Activated gamma-delta T cell treated with anti-CD3 and anti-CD28 coated beads, Interleukin-2, amount 50 U/mL, for 16 hours (primary cell): ENCODE data around the gene USP40.
"Not testable (repeated sequence)": the region's sequence is repeated elsewhere in the genome, so short reads cannot be mapped to it uniquely, and the experiment has no call there.

Source experiments
- DNase-seq: peaks from one replicate; pipeline ENCODE4 v3.0.0-alpha.2; 2020; ENCODE audit warnings: low read depth

USP40 gene, protein sequence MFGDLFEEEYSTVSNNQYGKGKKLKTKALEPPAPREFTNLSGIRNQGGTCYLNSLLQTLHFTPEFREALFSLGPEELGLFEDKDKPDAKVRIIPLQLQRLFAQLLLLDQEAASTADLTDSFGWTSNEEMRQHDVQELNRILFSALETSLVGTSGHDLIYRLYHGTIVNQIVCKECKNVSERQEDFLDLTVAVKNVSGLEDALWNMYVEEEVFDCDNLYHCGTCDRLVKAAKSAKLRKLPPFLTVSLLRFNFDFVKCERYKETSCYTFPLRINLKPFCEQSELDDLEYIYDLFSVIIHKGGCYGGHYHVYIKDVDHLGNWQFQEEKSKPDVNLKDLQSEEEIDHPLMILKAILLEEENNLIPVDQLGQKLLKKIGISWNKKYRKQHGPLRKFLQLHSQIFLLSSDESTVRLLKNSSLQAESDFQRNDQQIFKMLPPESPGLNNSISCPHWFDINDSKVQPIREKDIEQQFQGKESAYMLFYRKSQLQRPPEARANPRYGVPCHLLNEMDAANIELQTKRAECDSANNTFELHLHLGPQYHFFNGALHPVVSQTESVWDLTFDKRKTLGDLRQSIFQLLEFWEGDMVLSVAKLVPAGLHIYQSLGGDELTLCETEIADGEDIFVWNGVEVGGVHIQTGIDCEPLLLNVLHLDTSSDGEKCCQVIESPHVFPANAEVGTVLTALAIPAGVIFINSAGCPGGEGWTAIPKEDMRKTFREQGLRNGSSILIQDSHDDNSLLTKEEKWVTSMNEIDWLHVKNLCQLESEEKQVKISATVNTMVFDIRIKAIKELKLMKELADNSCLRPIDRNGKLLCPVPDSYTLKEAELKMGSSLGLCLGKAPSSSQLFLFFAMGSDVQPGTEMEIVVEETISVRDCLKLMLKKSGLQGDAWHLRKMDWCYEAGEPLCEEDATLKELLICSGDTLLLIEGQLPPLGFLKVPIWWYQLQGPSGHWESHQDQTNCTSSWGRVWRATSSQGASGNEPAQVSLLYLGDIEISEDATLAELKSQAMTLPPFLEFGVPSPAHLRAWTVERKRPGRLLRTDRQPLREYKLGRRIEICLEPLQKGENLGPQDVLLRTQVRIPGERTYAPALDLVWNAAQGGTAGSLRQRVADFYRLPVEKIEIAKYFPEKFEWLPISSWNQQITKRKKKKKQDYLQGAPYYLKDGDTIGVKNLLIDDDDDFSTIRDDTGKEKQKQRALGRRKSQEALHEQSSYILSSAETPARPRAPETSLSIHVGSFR

DNA sequence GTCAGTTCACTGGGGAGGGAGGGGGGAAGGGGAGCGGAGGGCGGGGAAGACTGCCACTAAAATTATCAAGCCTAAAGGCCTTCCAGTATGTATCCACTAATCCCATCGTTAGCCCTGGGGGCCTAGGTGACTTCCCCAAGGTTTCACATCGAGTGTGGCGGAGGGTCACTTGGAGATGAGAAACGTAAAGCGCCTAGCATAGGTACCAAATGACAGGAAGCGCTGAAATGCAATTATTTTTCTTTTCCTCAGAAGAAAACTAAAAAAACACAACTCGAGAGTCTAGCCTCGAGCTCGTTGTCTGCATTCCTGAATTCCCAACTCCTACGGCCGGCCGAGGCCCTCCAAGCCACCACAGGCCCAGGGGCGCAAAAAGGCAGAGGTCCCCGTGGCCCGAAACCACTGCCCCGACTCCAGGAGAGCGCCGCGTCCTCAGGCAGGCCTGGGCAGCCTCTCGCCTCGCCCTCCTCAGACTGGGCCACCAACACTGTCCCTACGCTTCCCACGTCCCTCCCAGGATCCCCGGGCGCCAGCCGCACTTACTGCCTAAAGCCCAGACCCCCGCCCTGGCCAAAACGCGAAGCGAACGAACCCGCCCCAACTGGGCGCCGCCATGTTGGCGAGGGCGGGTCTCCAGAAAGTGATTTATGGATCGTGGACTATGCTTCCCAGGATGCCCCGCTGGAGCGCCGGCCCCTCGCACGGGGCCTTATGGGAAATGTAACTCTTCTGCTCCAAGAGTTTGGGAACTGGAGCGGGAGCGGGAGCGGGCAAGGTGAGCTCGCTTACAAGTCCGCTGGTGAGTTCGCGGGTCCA lies at the start of gene USP40:
TSS of gene USP40 (minus strand) at position 642 of the 816 bp plus-strand sequence. CDS start 1,228 bp downstream, outside the sequence.
- peak; percentile 20 for DNase-seq

DNA sequence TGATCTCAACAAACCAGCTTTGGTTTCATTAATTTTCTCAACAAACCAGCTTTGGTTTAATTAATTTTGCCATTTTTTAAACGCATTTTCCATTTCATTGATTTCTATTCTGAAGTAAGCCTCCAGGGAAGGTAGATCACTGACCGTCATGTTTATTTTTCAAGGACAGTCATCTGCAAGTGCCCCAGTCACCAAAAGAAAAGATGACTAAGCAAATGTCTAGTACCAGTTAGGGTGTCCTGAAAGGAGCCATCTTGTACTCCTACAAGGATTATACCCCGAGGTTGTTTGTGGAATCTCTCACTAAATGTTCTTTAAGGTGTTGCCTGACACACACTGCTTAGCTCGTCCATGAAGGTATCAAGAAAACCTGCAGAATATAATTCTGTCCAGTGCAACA lies 44.7 kb upstream of the USP40 start:
- no peak for DNase-seq

DNA sequence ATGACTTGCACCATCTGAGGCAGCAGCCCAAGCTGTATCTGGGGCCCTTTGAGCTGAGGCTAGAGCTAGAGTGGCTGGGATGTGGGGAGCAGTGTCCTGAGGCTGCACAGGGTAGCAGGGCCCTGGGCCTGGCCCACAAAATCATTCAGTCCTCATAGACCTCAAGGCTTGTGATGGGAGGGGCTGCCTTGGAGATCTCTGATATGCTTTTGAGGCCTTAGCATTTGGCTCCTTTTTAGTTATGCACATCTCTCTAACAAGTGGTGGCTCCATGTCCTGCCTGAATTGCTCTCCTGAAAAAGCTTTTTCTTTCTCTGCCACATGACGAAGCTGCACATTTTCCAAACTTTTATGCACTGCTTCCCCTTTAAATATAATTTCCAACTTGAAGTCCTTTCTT lies 39.1 kb upstream of the USP40 start:
- no peak for DNase-seq

DNA sequence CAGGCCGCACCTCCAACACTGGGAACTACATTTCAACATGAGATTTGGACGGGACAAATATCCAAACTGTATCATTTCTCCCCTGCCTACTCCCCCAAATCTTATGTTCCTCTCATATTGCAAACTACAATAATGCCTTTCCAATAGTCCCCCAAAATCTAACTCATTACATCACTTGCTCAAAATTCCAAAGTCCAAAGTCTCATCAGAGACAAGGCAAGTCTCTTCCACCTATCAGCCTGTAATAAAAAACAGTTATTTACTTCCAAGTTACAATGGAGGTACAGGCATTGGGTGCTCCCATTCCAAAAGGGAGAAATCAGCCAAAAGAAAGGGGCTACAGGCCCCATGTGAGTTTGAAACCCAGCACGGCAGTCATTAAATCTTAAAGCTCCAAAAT lies 38.2 kb upstream of the USP40 start:
- DNase-seq: no peak

DNA sequence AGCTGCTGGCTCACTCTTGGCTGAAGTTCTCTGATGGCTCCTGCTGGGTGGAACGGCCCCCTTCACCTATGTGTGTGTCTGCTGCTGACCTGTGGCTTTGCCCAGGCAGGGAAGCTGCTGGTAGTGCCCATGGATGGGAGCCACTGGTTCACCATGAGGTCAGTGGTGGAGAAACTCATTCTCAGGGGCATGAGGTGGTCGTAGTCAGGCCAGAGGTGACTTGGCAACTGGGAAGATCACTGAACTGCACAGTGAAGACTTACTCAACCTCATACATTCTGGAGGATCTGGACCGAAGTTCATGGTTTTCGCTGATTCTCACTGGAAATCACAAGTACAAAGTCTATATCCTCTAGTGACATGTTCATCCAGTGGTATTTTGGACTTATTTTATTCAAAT lies 36.9 kb upstream of the USP40 start:
- no peak for DNase-seq

DNA sequence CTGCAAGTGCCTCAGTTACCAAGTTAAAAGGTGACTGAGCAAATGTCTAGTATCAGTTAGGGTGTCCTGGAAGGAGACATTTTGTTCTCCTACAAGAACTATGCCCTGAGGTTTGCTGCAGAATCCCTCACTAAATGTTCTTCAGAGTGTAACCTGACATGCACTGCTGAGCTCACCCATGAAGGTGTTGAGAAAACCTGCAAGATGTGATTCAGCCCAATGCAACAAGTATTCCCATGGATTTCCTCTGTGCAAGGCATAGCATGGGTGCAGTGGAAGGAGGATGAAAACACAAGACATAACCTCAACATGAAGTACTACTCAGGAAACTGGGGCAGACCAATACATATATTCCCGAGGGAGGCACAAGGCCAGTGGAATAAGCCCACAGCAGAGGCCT lies 35.5 kb upstream of the USP40 start:
- DNase-seq: no peak

DNA sequence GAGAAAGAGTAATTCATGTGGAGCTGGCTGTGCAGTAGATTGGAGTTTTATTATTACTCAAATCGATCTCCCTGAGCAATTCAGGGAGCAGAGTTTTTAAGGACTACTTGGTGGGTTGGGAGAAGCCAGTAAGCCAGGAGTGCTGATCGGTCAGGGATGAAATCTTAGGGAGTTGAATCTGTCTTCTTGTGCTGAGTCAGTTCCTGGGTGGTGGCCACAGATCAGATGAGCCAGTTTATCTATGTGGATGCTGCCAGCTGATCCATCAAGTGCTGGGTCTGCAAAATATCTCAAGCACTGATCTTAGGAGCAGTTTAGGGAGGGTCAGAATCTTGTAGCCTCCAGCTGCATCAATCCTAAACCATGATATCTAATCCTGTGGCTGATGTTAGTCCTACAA lies 33.8 kb upstream of the USP40 start:
- DNase-seq: no peak

DNA sequence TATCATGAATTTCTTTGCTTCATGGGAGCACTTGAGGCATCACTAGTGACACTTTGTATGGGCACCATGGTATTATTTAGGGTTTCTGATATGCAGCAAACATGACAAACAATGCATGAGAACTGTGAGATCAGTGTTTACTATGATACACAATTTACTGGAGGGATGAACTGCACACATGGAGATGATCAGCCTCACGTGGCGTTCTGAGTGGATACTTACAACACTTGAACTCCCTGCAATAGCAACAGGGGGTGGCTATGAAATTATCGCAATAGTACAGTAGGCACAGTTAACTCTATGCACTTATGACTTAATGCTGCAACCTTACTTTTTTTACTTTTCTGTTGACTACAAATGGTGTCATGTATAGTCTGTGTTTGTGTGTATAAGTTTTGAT lies 32.4 kb upstream of the USP40 start:
- no peak for DNase-seq

DNA sequence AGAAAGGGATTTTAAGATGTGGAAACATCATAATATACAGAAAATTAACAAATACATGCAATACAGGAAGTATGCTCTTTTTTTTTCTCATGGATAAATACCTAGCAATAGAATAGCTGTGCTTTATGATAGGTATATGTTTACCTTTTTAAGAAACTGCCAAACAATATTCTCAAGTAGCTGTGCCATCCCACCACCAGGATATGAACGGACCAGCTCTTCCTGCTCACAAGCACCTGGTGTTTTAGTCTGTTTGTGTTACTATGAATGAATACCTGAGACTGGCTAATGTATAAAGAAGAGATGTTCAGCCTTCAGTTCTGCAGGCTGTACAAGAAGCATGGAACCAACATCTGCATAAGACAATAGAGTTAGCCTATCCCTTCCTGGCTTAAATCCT lies 30.9 kb upstream of the USP40 start:
- DNase-seq: no peak

DNA sequence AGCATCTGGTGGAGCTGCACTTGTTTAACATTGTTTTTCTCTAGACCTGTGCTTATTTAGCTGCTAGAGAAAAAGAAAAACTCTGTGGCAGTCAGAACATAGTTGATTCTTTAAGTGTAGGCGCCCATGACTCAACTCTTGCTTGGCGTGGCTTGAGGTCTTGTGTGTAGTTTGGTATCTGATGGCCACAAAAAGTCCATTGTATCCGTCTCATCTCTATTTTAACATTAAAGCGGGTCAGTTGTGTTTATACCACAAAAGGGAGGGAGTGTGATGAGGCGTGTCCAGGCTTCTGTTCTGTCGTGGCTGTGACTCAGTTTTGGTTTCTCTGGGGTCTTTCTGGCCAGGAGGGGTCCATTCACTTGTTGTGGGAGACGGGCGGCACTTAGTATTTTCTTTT lies 26.6 kb upstream of the USP40 start:
- no peak for DNase-seq

DNA sequence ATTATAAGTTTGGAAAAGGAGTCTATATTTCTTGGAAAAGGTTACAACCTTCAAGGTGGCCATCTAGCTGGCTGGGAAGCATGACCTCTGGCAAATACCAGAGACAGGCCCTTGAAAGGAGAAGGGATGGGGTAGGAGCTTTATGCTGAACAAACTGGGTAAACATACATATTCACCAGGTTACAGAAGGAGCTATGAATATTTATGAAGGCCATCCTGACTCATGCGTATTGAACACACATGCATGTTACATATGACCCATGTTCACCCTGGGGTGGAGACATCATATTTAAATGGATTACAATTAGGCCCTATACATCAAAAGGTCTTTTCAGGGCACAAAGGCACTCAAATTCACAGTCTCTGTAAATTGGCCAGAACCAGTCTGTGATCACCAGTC lies 26.1 kb upstream of the USP40 start:
- not testable (repeated sequence) for DNase-seq

DNA sequence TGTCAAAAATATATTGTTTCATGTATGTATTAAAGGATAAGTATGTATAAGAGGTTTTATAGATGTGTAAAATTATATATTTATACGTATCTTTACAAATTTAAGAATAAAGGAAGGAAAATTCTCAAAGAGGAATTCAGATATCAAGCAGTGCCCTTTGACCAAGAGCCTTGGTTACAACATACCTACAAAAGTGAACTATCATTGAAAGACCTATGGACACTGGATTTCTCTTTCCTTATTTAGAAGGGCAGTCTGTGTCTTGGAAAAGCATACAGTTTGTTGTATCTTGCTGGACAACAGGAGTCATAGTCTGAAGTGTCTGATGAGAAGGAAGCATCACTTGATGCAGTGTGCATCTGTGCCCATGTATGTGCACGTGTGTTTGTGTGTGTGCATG lies 21.8 kb upstream of the USP40 start:
- no peak for DNase-seq

DNA sequence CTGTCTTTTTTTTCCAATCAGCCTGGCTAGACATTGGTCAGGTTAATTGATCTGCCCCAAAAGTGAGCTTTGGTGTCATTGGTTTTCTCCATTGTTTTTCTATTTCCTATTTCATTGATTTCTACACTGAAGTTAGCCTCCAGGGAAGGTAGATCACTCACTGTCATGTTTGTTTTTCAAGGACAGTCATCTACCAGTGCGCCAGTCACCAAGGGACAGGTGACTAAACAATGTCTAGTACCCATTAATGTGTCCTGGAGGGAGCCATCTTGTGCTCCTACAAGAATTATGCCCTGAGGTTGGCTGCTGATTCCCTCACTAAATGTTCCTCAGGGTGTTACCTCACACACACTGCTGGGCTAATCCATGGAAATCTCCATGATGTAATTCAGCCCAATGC lies 17.6 kb upstream of the USP40 start:
- DNase-seq: no peak

DNA sequence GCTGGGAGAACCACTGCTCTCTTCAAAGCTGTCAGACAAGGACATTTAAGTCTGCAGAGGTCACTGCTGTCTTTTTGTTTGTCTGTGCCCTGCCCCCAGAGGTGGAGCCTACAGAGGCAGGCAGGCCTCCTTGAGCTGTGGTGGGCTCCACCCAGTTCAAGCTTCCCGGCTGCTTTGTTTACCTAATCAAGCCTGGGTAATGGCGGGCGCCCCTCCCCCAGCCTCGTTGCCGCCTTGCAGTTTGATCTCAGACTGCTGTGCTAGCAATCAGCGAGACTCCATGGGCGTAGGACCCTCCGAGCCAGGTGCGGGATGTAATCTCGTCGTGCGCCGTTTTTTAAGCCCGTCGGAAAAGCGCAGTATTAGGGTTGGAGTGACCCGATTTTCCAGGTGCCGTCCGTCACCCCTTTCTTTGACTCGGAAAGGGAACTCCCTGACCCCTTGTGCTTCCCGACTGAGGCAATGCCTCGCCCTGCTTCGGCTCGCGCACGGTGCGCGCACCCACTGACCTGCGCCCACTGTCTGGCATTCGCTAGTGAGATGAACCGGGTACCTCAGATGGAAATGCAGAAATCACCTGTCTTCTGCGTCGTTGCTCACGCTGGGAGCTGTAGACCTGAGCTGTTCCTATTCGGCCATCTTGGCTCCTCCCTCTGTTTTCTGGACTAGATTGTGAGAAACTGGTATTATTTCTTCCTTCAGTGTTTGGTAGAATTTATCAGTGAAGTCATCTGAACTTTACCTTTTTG lies 16.8 kb upstream of the USP40 start:
- DNase-seq: not testable (repeated sequence)

DNA sequence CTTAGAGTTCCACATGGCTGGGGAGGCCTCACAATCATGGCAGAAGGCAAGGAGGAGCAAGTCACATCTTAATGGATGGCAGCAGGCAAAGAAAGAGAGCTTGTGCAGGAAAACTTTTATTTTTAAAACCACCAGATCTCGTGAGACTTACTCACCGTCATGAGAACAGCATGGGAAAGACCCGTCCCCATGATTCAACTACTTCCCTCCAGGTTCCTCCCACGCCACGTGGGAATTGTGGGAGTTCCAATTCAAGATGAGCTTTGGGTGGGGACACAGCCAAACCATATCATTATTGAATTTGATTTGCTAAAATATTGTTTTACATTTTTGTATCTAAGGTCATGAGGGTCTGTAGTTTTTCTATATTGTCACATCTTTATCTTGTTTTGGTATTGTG lies 10.8 kb upstream of the USP40 start:
- not testable (repeated sequence) for DNase-seq

DNA sequence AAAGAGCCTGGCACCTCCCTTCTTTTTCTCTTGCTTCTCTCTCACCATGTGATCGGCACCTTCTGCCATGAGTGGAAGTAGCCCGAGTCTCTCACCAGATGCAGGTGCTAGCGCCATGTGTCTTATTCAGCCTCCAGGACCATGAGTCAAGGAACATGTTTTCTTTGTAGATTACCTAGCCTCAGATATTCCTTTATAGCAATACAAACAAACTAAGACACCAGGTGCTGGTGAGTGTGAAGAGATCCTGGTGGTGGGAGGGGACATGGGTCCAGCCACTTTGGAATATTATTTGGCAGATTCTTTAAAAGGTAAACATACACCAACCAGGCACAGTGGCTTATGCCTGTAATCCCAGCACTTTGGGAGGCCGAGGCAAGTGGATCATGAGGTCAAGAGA lies 5.9 kb upstream of the USP40 start:
- no peak for DNase-seq

DNA sequence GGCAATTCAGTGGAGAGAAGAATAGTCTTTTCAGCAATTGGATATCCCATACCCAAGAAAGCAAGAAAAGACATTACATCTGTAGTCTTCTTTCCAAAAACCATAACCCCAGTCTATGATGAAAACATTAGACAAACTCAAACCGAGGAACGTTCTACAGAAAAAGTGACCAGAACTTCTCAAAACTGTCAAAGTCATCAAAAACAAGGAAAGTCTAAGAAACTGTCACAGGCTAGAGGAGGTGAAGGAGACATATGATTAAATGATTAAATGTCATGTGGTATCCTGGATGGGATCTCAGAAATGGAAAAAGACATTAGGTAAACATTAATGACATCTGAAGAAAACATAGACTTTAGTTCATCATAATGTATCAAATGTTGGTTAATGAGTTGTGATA lies 4.9 kb upstream of the USP40 start:
- DNase-seq: no peak

DNA sequence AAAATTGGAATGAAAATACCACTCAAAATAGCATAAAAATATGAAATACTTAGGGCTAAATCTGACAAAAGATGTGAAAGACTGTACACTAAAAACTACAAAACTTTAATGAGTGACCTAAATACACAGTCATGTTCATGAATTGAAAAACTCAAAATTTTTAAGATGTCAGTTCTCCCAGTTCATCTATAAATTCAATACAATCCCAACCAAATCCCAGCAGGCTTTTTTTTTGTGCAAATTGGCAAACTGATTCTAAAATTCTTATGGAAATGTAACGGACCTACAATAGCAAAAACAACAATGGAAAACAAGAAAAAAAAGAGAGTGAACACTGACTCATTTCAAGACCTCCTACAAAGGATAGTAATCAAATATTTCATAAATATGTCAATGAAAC lies 4.4 kb upstream of the USP40 start:
- DNase-seq: no peak

DNA sequence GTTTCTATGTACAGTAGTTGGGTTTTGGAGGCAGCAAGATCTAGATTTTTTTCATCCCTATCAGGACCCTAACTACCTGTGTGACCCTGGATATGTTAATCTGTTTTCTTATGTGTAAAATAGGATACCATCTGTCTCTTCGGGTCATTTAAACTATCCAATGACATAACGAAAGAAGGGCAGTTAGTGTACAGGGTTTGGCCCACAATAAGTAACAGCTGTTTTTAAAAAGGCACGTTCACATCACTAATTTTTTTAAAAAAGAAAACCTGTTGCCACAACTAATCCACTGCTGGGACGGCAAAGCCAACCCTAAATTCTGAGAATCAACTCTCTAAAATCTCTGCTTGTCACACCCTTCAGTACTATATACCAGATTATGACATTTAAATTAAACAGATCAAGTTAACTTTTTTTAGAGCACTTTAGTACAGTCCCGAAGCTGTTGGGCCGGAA lies 869 bp downstream of the USP40 start:
- no peak for DNase-seq

DNA sequence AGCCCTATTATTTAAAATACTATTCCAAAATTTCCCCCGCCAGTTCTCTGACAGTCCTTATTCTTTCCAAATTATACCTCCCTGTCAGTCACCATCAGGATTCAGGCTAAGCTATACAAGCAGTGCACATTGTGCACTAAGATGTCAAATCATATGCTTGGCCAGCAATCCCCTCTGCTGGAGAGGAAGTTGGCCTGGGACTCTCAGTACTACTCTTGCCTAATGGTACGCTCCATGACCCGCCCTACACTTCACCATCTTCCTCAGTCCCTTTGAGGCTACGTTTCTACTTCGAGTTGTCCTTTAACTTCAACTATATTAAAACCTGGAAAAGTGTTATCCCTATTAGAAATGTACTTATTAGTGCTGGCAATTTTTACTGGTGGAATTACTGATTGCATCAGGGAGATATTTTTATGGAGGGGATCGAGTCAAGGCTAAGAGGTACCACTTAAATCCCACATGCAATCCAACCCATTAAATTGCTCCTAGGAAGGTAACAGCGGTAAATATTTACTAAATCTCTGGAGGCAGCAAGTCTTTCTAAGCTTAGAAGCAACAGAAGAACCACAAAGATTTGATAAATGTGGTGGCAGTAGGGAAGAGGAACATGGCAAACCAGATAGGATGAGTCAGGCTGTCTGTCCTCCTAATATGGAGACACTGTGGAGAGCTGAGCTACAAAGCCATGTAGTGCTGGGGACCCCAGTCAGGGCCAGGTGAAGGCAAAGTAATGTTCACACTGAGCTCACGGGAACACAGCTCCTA lies 2.7 kb downstream of the USP40 start:
- DNase-seq: no peak
